Breast epithelium (tissue), 4 donors: ENCODE data around the gene HTR6. TPM values are rescaled to one million over a fixed set of nuclear protein-coding genes. Genes with fewer than 3 reads are reported as not detected.

ENCODE experiments used
- DNase-seq, 2 donors: peaks; one replicate each; pipeline ENCODE4 v3.0.0-alpha.2; 2019; ENCODE audit warnings: low spot score in 2 of 2
- H3K27ac ChIP-seq, 2 donors: fragments of 200-600 bp; sonication (generic) in 1 of 2; one replicate each; pipeline ENCODE4 v1.5.1; 2016 to 2019; ENCODE audit warnings: mild to moderate bottlenecking in 1 of 2
- H3K27me3 ChIP-seq, 2 donors: fragments of 200-600 bp; sonication (generic) in 1 of 2; one replicate each; pipeline versions ENCODE4 v1.5.1 to v1.6.0; 2017 to 2019; ENCODE audit warnings: control low read depth in 1 of 2, mild to moderate bottlenecking in 1 of 2
- H3K36me3 ChIP-seq: fragments of 200-600 bp; one replicate; pipeline ENCODE4 v1.5.1; 2019
- H3K4me1 ChIP-seq, 2 donors: fragments of 200-600 bp; sonication (generic); one replicate each; pipeline ENCODE4 v1.5.1; 2016 to 2019; ENCODE audit warnings: control low read depth in 1 of 2
- H3K4me3 ChIP-seq, 3 donors: fragments of 200-600 bp; sonication (generic); 1 replicate in 2 of 3; 2 replicates in 1 of 3; pipeline ENCODE4 v1.5.1; 2016 to 2019; ENCODE audit warnings: mild to moderate bottlenecking in 3 of 3, moderate library complexity in 2 of 3
- H3K9me3 ChIP-seq, 2 donors: fragments of 200-600 bp; sonication (generic) in 1 of 2; one replicate each; pipeline ENCODE4 v1.5.1; 2016 to 2019; ENCODE audit warnings: control low read depth in 1 of 2
- CTCF ChIP-seq, 3 donors: fragments of 450-650 bp; IDR thresholded peaks; one replicate each; pipeline ENCODE4 v1.5.1; 2016 to 2017; ENCODE audit warnings: antibody characterized with exemption in 3 of 3, mild to moderate bottlenecking in 3 of 3, moderate library complexity in 3 of 3
- POLR2A ChIP-seq: fragments of 450-650 bp; IDR thresholded peaks from one replicate; pipeline ENCODE4 v1.6.1; 2016; ENCODE audit warnings: antibody characterized with exemption, mild to moderate bottlenecking, moderate library complexity
- POLR2AphosphoS5 ChIP-seq, 3 donors: sonication (generic); formaldehyde crosslinking; IDR thresholded peaks; one replicate each; pipeline ENCODE4 v1.6.1; 2017; ENCODE audit warnings: antibody characterized with exemption in 3 of 3
- intact Hi-C: fragments of 100-400 bp; cut with DNase I; formaldehyde crosslinking; loops from one replicate; pipeline ENCODE4 v1.15.1; 2023; ENCODE audit warnings: low total_unique reads
- total RNA-seq, 3 donors: library from RNA; depleted of rRNA; stranded (reverse); fragments of >200 nt; gene quantifications; one replicate each; pipeline ENCODE4 v1.1.0, GENCODE V29; 2016

The HTR6 gene
- total RNA-seq, 3 donors from 2014 or later = not detected

- Histone ChIP-seq H3K9me3 (no peaks in the 10 kb centered on the region), H3K36me3 (no peaks in the 10 kb centered on the region), H3K4me1 (peaks cover 0 to 5% of the 10 kb centered on the region in 2 donors), H3K4me3 (no peak overlapping the region), H3K27me3 (peaks cover 12 to 26% of the 10 kb centered on the region in 2 donors), H3K27ac (no peak overlapping the region)
- TF ChIP-seq POLR2A (no peak), POLR2AphosphoS5 (IDR thresholded peaks at IDR 0.05) (no peak), CTCF (IDR thresholded peaks at IDR 0.05) (no peak)
- no peak for DNase-seq
- intact Hi-C loops = no loop called here
These were observed 4.2 kb downstream of the HTR6 start for GRCh38 chr1:19668888-19669287.

- Histone ChIP-seq H3K4me3 (no peak overlapping the region), H3K36me3 (no peaks in the 10 kb centered on the region), H3K9me3 (no peaks in the 10 kb centered on the region), H3K27ac (no peak overlapping the region), H3K27me3 (peaks cover 0 to 8% of the 10 kb centered on the region in 2 donors), H3K4me1 (no peaks in the 10 kb centered on the region)
- intact Hi-C loops = no loop called here
- DNase-seq = no peak
- TF ChIP-seq POLR2A = no peak
- TF ChIP-seq CTCF (IDR thresholded peaks at IDR 0.05) = no peak
- TF ChIP-seq POLR2AphosphoS5 (IDR thresholded peaks at IDR 0.05) = no peak
These were observed 6.1 kb downstream of the HTR6 start for GRCh38 chr1:19670787-19671186.

- no peak overlapping the region for H3K27ac ChIP-seq
- no peaks in the 10 kb centered on the region for H3K27me3 ChIP-seq
- H3K9me3 ChIP-seq = no peaks in the 10 kb centered on the region
- H3K36me3 ChIP-seq = no peaks in the 10 kb centered on the region
- H3K4me3 ChIP-seq = no peak overlapping the region
- TF ChIP-seq POLR2A (no peak), CTCF (IDR thresholded peaks at IDR 0.05) (no peak), POLR2AphosphoS5 (IDR thresholded peaks at IDR 0.05) (no peak)
- intact Hi-C loops = no loop called here
- no peaks in the 10 kb centered on the region for H3K4me1 ChIP-seq
- no peak for DNase-seq
These were observed 7.6 kb downstream of the HTR6 start for GRCh38 chr1:19672237-19672636.

- intact Hi-C loops = no loop called here
- Histone ChIP-seq H3K27me3 (no peaks in the 10 kb centered on the region), H3K9me3 (no peaks in the 10 kb centered on the region), H3K27ac (no peak overlapping the region), H3K4me3 (no peak overlapping the region), H3K4me1 (no peaks in the 10 kb centered on the region), H3K36me3 (no peaks in the 10 kb centered on the region)
- no peak for DNase-seq
- TF ChIP-seq POLR2AphosphoS5 (IDR thresholded peaks at IDR 0.05) = no peak
- no peak for TF ChIP-seq POLR2A
- no peak for TF ChIP-seq CTCF (IDR thresholded peaks at IDR 0.05)
These were observed 11.1 kb downstream of the HTR6 start for GRCh38 chr1:19675797-19676196.

GRCh38 chr1:19676438-19676922 lies 11.8 kb downstream of the HTR6 start:
- no peaks in the 10 kb centered on the region for H3K27me3 ChIP-seq
- H3K9me3 ChIP-seq = no peaks in the 10 kb centered on the region
- intact Hi-C loops = no loop called here
- no peak for DNase-seq
- no peaks in the 10 kb centered on the region for H3K4me1 ChIP-seq
- no peak overlapping the region for H3K4me3 ChIP-seq
- H3K36me3 ChIP-seq = no peaks in the 10 kb centered on the region
- no peak for TF ChIP-seq POLR2A
- no peak for TF ChIP-seq CTCF (IDR thresholded peaks at IDR 0.05)
- no peak for TF ChIP-seq POLR2AphosphoS5 (IDR thresholded peaks at IDR 0.05)
- H3K27ac ChIP-seq = no peak overlapping the region
